Measurements from ENCODE around the gene CRCP. TPM values are rescaled to one million over a fixed set of nuclear protein-coding genes. Genes with fewer than 3 reads are reported as not detected.
"Not testable (repeated sequence)": the region's sequence is repeated elsewhere in the genome, so short reads cannot be mapped to it uniquely, and the experiment has no call there.

Gene CRCP
- total RNA-seq, 1 donor from 2014 or later, result 56.5 TPM

DNA sequence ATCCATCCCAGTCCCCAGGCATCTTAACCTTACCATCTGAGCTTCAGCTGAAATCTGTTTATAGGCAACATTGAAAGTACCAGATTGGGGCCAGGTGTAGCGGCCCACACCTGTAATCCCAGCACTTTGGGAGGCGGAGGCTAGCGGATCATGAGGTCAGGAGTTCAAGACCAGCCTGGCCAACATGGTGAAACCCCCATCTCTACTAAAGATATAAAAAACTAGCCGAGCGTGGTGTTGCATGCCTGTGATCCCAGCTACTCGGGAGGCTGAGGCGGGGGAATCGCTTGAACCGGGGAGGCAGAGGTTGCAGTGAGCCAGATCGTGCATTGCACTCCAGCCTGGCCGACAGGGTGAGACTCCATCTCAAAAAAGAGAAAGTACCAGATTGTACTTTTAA is 39.0 kb downstream of the CRCP start:
- no peaks in the 10 kb centered on the region for H3K27me3 ChIP-seq
- intact Hi-C loops (cut with DNase I), result no loop called here
- TF ChIP-seq POLR2A (IDR thresholded peaks at IDR 0.05) (no peak), POLR2AphosphoS5 (IDR thresholded peaks at IDR 0.05; ENCODE audit: insufficient read depth in 1 of 2, low read depth in 1 of 2) (no peak)
- TF ChIP-seq, protein P1, sequence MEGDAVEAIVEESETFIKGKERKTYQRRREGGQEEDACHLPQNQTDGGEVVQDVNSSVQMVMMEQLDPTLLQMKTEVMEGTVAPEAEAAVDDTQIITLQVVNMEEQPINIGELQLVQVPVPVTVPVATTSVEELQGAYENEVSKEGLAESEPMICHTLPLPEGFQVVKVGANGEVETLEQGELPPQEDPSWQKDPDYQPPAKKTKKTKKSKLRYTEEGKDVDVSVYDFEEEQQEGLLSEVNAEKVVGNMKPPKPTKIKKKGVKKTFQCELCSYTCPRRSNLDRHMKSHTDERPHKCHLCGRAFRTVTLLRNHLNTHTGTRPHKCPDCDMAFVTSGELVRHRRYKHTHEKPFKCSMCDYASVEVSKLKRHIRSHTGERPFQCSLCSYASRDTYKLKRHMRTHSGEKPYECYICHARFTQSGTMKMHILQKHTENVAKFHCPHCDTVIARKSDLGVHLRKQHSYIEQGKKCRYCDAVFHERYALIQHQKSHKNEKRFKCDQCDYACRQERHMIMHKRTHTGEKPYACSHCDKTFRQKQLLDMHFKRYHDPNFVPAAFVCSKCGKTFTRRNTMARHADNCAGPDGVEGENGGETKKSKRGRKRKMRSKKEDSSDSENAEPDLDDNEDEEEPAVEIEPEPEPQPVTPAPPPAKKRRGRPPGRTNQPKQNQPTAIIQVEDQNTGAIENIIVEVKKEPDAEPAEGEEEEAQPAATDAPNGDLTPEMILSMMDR (IDR thresholded peaks at IDR 0.05), result no peak
- DNase-seq (ENCODE audit: extremely low spot score in 2 of 2), result no peak
- no peaks in the 10 kb centered on the region for H3K9me3 ChIP-seq
- peaks cover 0 to 40% of the 10 kb centered on the region in 2 donors for H3K36me3 ChIP-seq
- peaks cover 46% of the 10 kb centered on the region for H3K4me1 ChIP-seq
- H3K4me3 ChIP-seq, result no peak overlapping the region
- no peak overlapping the region for H3K27ac ChIP-seq

DNA sequence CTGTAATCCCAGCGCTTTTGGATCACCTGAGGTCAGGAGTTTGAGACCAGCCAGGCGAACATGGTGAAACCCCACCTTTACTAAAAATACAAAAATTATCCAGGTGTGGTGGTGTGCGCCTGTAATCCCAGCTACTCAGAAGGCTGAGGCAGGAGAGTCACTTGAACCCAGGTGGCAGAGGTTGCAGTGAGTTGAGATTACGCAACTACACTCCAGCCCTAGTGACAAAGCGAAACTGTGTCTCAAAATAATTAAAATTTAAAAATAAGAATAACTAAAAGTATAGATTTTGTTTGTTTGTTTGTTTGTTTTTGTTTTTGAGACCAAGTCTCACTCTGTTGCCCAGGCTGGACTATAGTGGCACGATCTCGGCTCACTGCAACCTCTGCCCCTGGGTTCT is 41.4 kb downstream of the CRCP start:
- H3K4me1 ChIP-seq, result peaks cover 23% of the 10 kb centered on the region
- intact Hi-C loops (cut with DNase I); H3K9me3 ChIP-seq; DNase-seq (ENCODE audit: extremely low spot score in 2 of 2); H3K27me3 ChIP-seq; H3K4me3 ChIP-seq; H3K27ac ChIP-seq: not testable (repeated sequence)
- H3K36me3 ChIP-seq, result peaks cover 0 to 41% of the 10 kb centered on the region in 2 donors

DNA sequence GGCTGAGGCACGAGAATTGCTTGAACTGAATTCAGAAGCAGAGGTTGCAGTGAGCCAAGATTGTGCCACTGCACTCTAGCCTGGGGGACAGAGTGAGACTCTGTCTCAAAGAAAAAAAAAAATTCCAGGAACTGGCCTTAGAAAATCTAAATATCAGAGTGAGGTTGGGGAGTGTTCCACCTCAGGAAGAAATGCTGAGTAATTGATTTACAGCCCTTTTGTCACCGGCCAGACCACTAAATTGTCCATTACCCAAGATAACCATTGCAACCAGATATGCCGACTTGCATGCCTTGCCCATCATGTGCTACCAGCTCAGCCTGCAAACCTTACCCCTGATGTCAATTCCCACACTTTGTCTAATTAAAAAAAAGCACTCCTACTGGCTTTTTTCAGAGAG is 42.4 kb downstream of the CRCP start:
- peaks cover 0 to 40% of the 10 kb centered on the region in 2 donors for H3K36me3 ChIP-seq
- intact Hi-C loops (cut with DNase I), result no loop called here
- H3K4me3 ChIP-seq, result no peak overlapping the region
- DNase-seq (ENCODE audit: extremely low spot score in 2 of 2), result no peak
- TF ChIP-seq POLR2A (IDR thresholded peaks at IDR 0.05) (no peak), POLR2AphosphoS5 (IDR thresholded peaks at IDR 0.05; ENCODE audit: insufficient read depth in 1 of 2, low read depth in 1 of 2) (no peak)
- TF ChIP-seq, protein P1 (IDR thresholded peaks at IDR 0.05), result no peak
- H3K27me3 ChIP-seq, result no peaks in the 10 kb centered on the region
- H3K27ac ChIP-seq, result no peak overlapping the region
- peaks cover 14% of the 10 kb centered on the region for H3K4me1 ChIP-seq
- H3K9me3 ChIP-seq, result no peaks in the 10 kb centered on the region

DNA sequence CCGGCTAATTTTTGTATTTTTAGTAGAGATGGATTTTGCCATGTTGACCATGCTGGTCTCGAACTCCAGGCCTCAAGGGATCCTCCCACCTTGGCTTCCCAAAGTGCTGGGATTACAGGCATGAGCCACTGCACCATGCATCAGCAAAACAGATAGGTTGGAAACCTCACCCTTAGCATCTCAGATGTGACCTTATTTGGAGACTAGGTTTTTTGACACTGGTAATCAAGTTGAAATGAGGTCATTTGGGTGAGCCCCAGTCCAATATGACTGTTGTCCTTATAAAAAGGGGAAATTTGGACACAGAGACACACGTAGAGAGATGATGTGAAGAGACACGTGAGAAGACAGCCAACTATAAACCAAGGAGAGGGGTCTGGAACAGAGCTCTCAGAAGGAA is 48.0 kb downstream of the CRCP start:
- no peak overlapping the region for H3K27ac ChIP-seq
- H3K27me3 ChIP-seq, result no peaks in the 10 kb centered on the region
- H3K9me3 ChIP-seq, result no peaks in the 10 kb centered on the region
- H3K4me1 ChIP-seq, result no peaks in the 10 kb centered on the region
- peaks cover 0 to 8% of the 10 kb centered on the region in 2 donors for H3K36me3 ChIP-seq
- H3K4me3 ChIP-seq, result no peak overlapping the region
- no peak for DNase-seq (ENCODE audit: extremely low spot score in 2 of 2)
- no peak for TF ChIP-seq POLR2A (IDR thresholded peaks at IDR 0.05)
- no peak for TF ChIP-seq POLR2AphosphoS5 (IDR thresholded peaks at IDR 0.05; ENCODE audit: insufficient read depth in 1 of 2, low read depth in 1 of 2)
- TF ChIP-seq, protein P1 (IDR thresholded peaks at IDR 0.05), result no peak
- intact Hi-C loops (cut with DNase I), result no loop called here

DNA sequence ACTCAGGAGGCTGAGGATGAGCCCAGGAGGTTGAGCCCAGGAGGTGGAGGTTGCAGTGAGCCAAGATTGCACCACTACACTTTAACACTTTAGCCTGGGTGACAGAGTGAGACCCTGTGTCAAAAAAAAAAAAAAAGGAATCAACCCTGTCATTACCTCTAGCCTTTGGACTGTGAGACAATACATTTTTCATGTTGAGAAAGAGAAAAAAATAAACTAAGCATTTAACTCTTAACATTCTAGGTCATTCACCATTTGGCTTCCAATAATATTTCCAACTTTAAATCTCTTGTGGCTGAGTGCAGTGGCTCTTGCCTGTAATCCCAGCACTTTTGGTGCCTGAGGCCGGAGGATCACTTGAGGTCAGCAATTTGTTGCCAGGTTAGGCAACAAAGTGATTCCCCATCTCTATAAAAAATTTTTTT is 48.6 kb downstream of the CRCP start:
- TF ChIP-seq POLR2A (IDR thresholded peaks at IDR 0.05) (no peak), POLR2AphosphoS5 (IDR thresholded peaks at IDR 0.05; ENCODE audit: insufficient read depth in 1 of 2, low read depth in 1 of 2) (no peak)
- TF ChIP-seq, protein P1 (IDR thresholded peaks at IDR 0.05), result no peak

More for the DNA sequence above, 48.6 kb downstream of the CRCP start:
- Histone ChIP-seq H3K27ac (no peak overlapping the region), H3K9me3 (no peaks in the 10 kb centered on the region), H3K27me3 (no peaks in the 10 kb centered on the region), H3K4me3 (no peak overlapping the region), H3K4me1 (no peaks in the 10 kb centered on the region), H3K36me3 (peaks cover 0 to 5% of the 10 kb centered on the region in 2 donors)
- intact Hi-C loops (cut with DNase I), result no loop called here
- no peak for DNase-seq (ENCODE audit: extremely low spot score in 2 of 2)
